Loucy (cell line): Measurements from ENCODE around the gene ARL13B.

Source experiments
- CTCF ChIP-seq: fragments of 200-600 bp; sonication (generic); conservative IDR thresholded peaks from 2 replicates; pipeline ENCODE4 v1.5.1; 2014; ENCODE audit warnings: mild to moderate bottlenecking, antibody characterized with exemption, low read length
- EZH2phosphoT487 ChIP-seq: fragments of 200-600 bp; IDR thresholded peaks from 2 replicates; pipeline ENCODE4 v1.6.1; 2018; ENCODE audit warnings: antibody characterized with exemption, mild to moderate bottlenecking, moderate library complexity, borderline replicate concordance

GRCh38 chr3:93962798-93963197 lies 17.2 kb upstream of the ARL13B start:
- TF ChIP-seq CTCF (no peak), EZH2phosphoT487 (no peak)
